HEK293 (cell line): ENCODE data around the gene ATP5F1D.

Experiments
- ATF2 ChIP-seq: fragments of 450-650 bp; formaldehyde crosslinking; IDR thresholded peaks from 2 replicates; pipeline ENCODE4 v1.5.1; 2016; ENCODE audit warnings: missing biosample characterization, missing genetic modification characterization, low read depth
- CTCF ChIP-seq: fragments of 450-650 bp; formaldehyde crosslinking; IDR thresholded peaks from 2 replicates; pipeline ENCODE4 v1.5.1; 2016; ENCODE audit warnings: missing biosample characterization, missing genetic modification characterization
- KLF1 ChIP-seq: fragments of 450-650 bp; formaldehyde crosslinking; IDR thresholded peaks from 2 replicates; pipeline ENCODE4 v1.5.1; 2016; ENCODE audit warnings: missing biosample characterization, missing genetic modification characterization
- MEIS1 ChIP-seq: sonication (generic); formaldehyde crosslinking; IDR thresholded peaks from 2 replicates; pipeline ENCODE4 v1.8.1; 2022; ENCODE audit warnings: missing genetic modification reagents, mild to moderate bottlenecking, borderline replicate concordance
- MZF1 ChIP-seq: fragments of 450-650 bp; formaldehyde crosslinking; IDR thresholded peaks from 2 replicates; pipeline ENCODE4 v1.5.1; 2017; ENCODE audit warnings: missing biosample characterization, missing genetic modification characterization, borderline replicate concordance
- SP7 ChIP-seq: fragments of 450-650 bp; formaldehyde crosslinking; IDR thresholded peaks from 2 replicates; pipeline ENCODE4 v1.5.1; 2016; ENCODE audit warnings: missing biosample characterization, missing genetic modification characterization
- ZBTB8A ChIP-seq: fragments of 450-650 bp; formaldehyde crosslinking; IDR thresholded peaks from 2 replicates; pipeline ENCODE4 v1.5.1; 2016; ENCODE audit warnings: missing biosample characterization, missing genetic modification characterization
- ZFHX2 ChIP-seq: fragments of 450-650 bp; formaldehyde crosslinking; conservative IDR thresholded peaks from 2 replicates; pipeline ENCODE4 v1.5.1; 2016; ENCODE audit warnings: missing biosample characterization, missing genetic modification characterization
- ZFP3 ChIP-seq: fragments of 450-650 bp; formaldehyde crosslinking; IDR thresholded peaks from 2 replicates; pipeline ENCODE4 v1.5.1; 2016; ENCODE audit warnings: low read depth, missing biosample characterization, missing genetic modification characterization
- ZFP69B ChIP-seq: fragments of 450-650 bp; formaldehyde crosslinking; IDR thresholded peaks from 2 replicates; pipeline ENCODE4 v1.5.1; 2016; ENCODE audit warnings: missing biosample characterization, missing genetic modification characterization
- ZNF132 ChIP-seq: fragments of 450-650 bp; formaldehyde crosslinking; IDR thresholded peaks from 2 replicates; pipeline ENCODE4 v1.5.1; 2017; ENCODE audit warnings: missing biosample characterization, missing genetic modification characterization, borderline replicate concordance
- ZNF133 ChIP-seq: fragments of 450-650 bp; formaldehyde crosslinking; IDR thresholded peaks from 2 replicates; pipeline ENCODE4 v1.5.1; 2016; ENCODE audit warnings: missing biosample characterization, missing genetic modification characterization
- ZNF341 ChIP-seq: fragments of 450-650 bp; formaldehyde crosslinking; IDR thresholded peaks from 2 replicates; pipeline ENCODE4; 2016; ENCODE audit warnings: low read depth, missing biosample characterization, missing genetic modification characterization
- ZNF398 ChIP-seq: fragments of 450-650 bp; formaldehyde crosslinking; IDR thresholded peaks from 2 replicates; pipeline ENCODE4 v1.5.1; 2017; ENCODE audit warnings: missing biosample characterization, missing genetic modification characterization
- ZNF449 ChIP-seq: fragments of 450-650 bp; formaldehyde crosslinking; IDR thresholded peaks from 2 replicates; pipeline ENCODE4 v1.5.1; 2017; ENCODE audit warnings: missing biosample characterization, mild to moderate bottlenecking, missing genetic modification characterization, moderate library complexity
- ZNF510 ChIP-seq: fragments of 450-650 bp; formaldehyde crosslinking; IDR thresholded peaks from 2 replicates; pipeline ENCODE4 v1.5.1; 2018; ENCODE audit warnings: mild to moderate bottlenecking, missing genetic modification characterization, missing biosample characterization; ENCODE audit not compliant: insufficient replicate concordance
- ZNF544 ChIP-seq: fragments of 450-650 bp; formaldehyde crosslinking; IDR thresholded peaks from 2 replicates; pipeline ENCODE4 v1.5.0; 2017; ENCODE audit warnings: missing biosample characterization, missing genetic modification characterization
- ZNF549 ChIP-seq: fragments of 450-650 bp; IDR thresholded peaks from 2 replicates; pipeline ENCODE4 v1.5.1; 2018; ENCODE audit warnings: missing biosample characterization, missing genetic modification characterization, mild to moderate bottlenecking, inconsistent platforms, moderate library complexity
- ZNF560 ChIP-seq: fragments of 450-650 bp; formaldehyde crosslinking; IDR thresholded peaks from 2 replicates; pipeline ENCODE4 v1.5.1; 2017; ENCODE audit warnings: missing biosample characterization, missing genetic modification characterization, borderline replicate concordance
- ZNF561 ChIP-seq: fragments of 450-650 bp; IDR thresholded peaks from 2 replicates; pipeline ENCODE4 v1.5.1; 2018; ENCODE audit warnings: missing biosample characterization, missing genetic modification characterization, borderline replicate concordance
- ZNF621 ChIP-seq: fragments of 450-650 bp; formaldehyde crosslinking; IDR thresholded peaks from 2 replicates; pipeline ENCODE4 v1.5.1; 2017; ENCODE audit warnings: missing biosample characterization, missing genetic modification characterization
- ZNF623 ChIP-seq: fragments of 450-650 bp; formaldehyde crosslinking; IDR thresholded peaks from 2 replicates; pipeline ENCODE4 v1.5.1; 2016; ENCODE audit warnings: missing biosample characterization, missing genetic modification characterization
- ZNF670 ChIP-seq: fragments of 450-650 bp; formaldehyde crosslinking; IDR thresholded peaks from 2 replicates; pipeline ENCODE4 v1.5.1; 2016; ENCODE audit warnings: missing biosample characterization, missing genetic modification characterization, low read depth
- ZNF692 ChIP-seq: fragments of 450-650 bp; formaldehyde crosslinking; IDR thresholded peaks from 2 replicates; pipeline ENCODE4 v1.5.1; 2016; ENCODE audit warnings: missing biosample characterization, missing genetic modification characterization
- ZNF76 ChIP-seq: fragments of 450-650 bp; formaldehyde crosslinking; IDR thresholded peaks from 2 replicates; pipeline ENCODE4; 2016; ENCODE audit warnings: low read depth, missing biosample characterization, missing genetic modification characterization, borderline replicate concordance
- ZNF776 ChIP-seq: fragments of 450-650 bp; formaldehyde crosslinking; IDR thresholded peaks from 2 replicates; pipeline ENCODE4 v1.5.0; 2017; ENCODE audit warnings: missing biosample characterization, missing genetic modification characterization, borderline replicate concordance
- ZNF791 ChIP-seq: fragments of 450-650 bp; formaldehyde crosslinking; IDR thresholded peaks from 2 replicates; pipeline ENCODE4 v1.5.1; 2016; ENCODE audit warnings: missing biosample characterization, missing genetic modification characterization
- ZNF792 ChIP-seq: fragments of 450-650 bp; formaldehyde crosslinking; IDR thresholded peaks from 2 replicates; pipeline ENCODE4 v1.5.1; 2016; ENCODE audit warnings: missing biosample characterization, missing genetic modification characterization
- ZNF837 ChIP-seq: fragments of 450-650 bp; formaldehyde crosslinking; IDR thresholded peaks from 2 replicates; pipeline ENCODE4 v1.5.1; 2016; ENCODE audit warnings: missing biosample characterization, missing genetic modification characterization
- ZSCAN16 ChIP-seq: fragments of 450-650 bp; formaldehyde crosslinking; IDR thresholded peaks from 2 replicates; pipeline ENCODE4 v1.5.1; 2016; ENCODE audit warnings: missing biosample characterization, missing genetic modification characterization
- ZSCAN18 ChIP-seq: fragments of 450-650 bp; formaldehyde crosslinking; IDR thresholded peaks from 2 replicates; pipeline ENCODE4 v1.5.1; 2016; ENCODE audit warnings: missing biosample characterization, missing genetic modification characterization

ATP5F1D gene

GRCh38 chr19:1252821-1253513 lies 11.4 kb downstream of the ATP5F1D start (continued):
- TF ChIP-seq KLF1 (peak; percentile 80), ATF2 (tag by site-specific recombination) (no peak), ZNF398 (tag by site-specific recombination) (peak; percentile 97), ZNF549 (tag by site-specific recombination) (no peak), ZNF544 (no peak), ZNF76 (tag by site-specific recombination) (0 out of 2 replicates have a peak, but pooled peaks have one; percentile 18), ZNF792 (tag by site-specific recombination) (no peak), ZNF837 (tag by site-specific recombination) (no peak), ZBTB8A (tag by site-specific recombination) (peak; percentile 91), ZNF133 (no peak), SP7 (tag by site-specific recombination) (peak; percentile 63), MEIS1 (no peak), ZFP69B (tag by site-specific recombination) (no peak), ZNF510 (tag by site-specific recombination) (no peak), ZNF623 (tag by site-specific recombination) (no peak), ZNF670 (tag by site-specific recombination) (no peak), ZSCAN18 (tag by site-specific recombination) (no peak), CTCF (tag by site-specific recombination) (peak; percentile 54; the same call in 1 of the 2 replicates), ZNF132 (tag by site-specific recombination) (no peak), ZNF621 (no peak), ZFHX2 (peak; percentile 91), ZNF791 (tag by site-specific recombination) (no peak), ZNF776 (tag by site-specific recombination) (no peak), MZF1 (no peak), ZNF341 (peak; percentile 53), ZNF560 (tag by site-specific recombination) (no peak), ZNF692 (tag by site-specific recombination) (peak; percentile 49), ZSCAN16 (tag by site-specific recombination) (0 out of 2 replicates have a peak, but pooled peaks have one; percentile 59), ZFP3 (no peak), ZNF561 (no peak), ZNF449 (no peak)
